ENCODE data around the gene DDX54.

The DDX54 gene

DNA sequence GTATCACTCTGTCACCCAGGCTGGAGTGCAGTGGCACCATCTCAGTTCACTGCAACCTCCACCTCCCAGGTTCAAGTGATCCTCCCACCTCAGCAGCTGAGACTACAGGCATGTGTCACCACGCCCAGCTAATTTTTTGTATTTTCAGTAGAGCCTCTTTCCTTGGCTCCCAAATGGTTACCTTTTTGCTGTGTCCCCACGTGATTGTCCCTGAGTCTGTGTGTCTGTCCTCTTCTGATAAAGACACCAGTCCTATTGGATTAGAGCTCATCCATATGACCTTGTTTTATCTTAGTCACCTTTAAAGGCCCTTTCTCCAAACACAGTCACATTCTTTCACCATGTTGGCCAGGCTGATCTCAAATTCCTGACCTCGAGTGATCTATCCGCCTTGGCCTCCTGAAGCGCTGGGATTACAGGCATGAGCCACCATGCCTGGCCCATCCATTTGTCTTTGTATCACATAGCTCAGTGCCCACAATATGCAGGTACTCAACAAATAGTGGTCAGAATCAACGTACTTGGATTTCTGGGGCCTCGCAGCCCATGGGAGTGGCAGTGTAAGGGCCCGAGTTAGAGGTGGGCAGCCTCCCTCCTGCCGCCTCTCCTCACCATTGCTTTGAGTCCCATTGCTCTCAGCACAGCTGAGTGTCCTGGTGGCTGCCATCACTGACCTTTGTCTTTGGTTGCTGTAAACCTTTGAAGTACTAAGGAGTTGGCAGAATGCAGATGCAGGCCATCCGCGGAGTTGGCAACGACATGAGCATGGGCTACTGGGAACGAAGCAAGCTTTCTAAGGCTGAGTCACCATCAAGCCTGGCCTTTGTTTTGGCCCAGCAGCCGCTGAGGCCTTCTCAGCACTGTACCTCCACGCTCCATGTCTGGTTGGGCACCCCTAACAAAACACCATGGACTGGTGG is 45.3 kb upstream of the DDX54 start:
- H3K4me3 ChIP-seq (ENCODE audit: low read length) = no peak overlapping the region

GRCh38 chr12:113228394-113229028 is 43.2 kb upstream of the DDX54 start:
- no peak overlapping the region for H3K4me3 ChIP-seq (ENCODE audit: low read length)
- TF ChIP-seq, protein P1, sequence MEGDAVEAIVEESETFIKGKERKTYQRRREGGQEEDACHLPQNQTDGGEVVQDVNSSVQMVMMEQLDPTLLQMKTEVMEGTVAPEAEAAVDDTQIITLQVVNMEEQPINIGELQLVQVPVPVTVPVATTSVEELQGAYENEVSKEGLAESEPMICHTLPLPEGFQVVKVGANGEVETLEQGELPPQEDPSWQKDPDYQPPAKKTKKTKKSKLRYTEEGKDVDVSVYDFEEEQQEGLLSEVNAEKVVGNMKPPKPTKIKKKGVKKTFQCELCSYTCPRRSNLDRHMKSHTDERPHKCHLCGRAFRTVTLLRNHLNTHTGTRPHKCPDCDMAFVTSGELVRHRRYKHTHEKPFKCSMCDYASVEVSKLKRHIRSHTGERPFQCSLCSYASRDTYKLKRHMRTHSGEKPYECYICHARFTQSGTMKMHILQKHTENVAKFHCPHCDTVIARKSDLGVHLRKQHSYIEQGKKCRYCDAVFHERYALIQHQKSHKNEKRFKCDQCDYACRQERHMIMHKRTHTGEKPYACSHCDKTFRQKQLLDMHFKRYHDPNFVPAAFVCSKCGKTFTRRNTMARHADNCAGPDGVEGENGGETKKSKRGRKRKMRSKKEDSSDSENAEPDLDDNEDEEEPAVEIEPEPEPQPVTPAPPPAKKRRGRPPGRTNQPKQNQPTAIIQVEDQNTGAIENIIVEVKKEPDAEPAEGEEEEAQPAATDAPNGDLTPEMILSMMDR (IDR thresholded peaks at IDR 0.05; ENCODE audit: insufficient read depth, low read depth, low read length, missing control alignments) = no peak
- peak; percentile 76 for DNase-seq (ENCODE audit: low read depth)

More for the DNA sequence above, 45.3 kb upstream of the DDX54 start:
- TF ChIP-seq, protein P1 (IDR thresholded peaks at IDR 0.05; ENCODE audit: insufficient read depth, low read depth, low read length, missing control alignments) = no peak
- DNase-seq (ENCODE audit: low read depth) = no peak

DNA sequence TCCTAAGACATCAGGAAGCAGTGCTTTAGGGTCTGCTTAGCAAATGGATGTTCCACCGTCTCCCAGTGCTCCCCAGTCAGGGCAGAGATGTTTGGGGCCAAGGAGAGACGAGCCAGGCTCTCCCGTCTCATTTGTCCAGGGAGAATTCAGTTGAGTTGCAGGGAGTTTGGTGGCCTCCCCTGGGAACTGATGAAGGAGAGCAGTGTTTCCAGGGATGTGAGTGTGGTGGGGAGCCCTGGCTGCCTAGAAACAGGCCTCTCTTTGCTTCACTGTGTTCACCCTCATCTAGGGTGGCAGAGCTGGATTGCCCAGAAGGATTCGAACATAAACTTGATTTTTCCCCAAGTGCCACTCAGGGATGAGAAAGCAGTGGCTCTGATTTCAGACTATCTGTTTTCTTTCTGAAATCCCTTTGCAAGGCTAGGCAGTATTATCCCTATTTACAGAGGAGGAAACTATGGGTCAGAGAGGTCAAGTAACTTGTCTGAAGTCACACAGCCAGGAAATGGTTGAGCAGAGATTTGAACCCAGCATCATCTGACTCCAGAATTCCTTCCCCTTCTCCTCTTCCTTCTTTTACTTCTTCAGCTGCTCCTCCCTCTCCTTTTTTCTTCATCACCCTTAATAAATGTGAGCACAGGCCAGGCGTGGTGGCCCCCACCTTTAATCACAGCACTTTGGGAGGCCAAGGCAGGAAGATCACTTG is 42.6 kb upstream of the DDX54 start:
- no peak for DNase-seq (ENCODE audit: low read depth)
- TF ChIP-seq, protein P1 (IDR thresholded peaks at IDR 0.05; ENCODE audit: insufficient read depth, low read depth, low read length, missing control alignments) = no peak
- no peak overlapping the region for H3K4me3 ChIP-seq (ENCODE audit: low read length)

- no peak for DNase-seq (ENCODE audit: low read depth)
- H3K4me3 ChIP-seq (ENCODE audit: low read length) = no peak overlapping the region
- TF ChIP-seq, protein P1 (IDR thresholded peaks at IDR 0.05; ENCODE audit: insufficient read depth, low read depth, low read length, missing control alignments) = no peak
Observed at GRCh38 chr12:113226696-113227568, 41.7 kb upstream of the DDX54 start.

GRCh38 chr12:113224955-113225354 is 39.7 kb upstream of the DDX54 start:
- no peak for DNase-seq (ENCODE audit: low read depth)
- TF ChIP-seq, protein P1 (IDR thresholded peaks at IDR 0.05; ENCODE audit: insufficient read depth, low read depth, low read length, missing control alignments) = no peak
- no peak overlapping the region for H3K4me3 ChIP-seq (ENCODE audit: low read length)

All from epithelial cell of esophagus (primary cell).